ENCODE results near the gene CCNK.

CCNK gene

GRCh38 chr14:99552572-99553216 lies 71.5 kb downstream of the CCNK start:
- no peak for DNase-seq (ENCODE audit: low read depth)

GRCh38 chr14:99554184-99554583 lies 73.0 kb downstream of the CCNK start:
- no peak for DNase-seq (ENCODE audit: low read depth)

GRCh38 chr14:99554757-99555531 lies 73.7 kb downstream of the CCNK start:
- DNase-seq (ENCODE audit: low read depth), result no peak

GRCh38 chr14:99556134-99556791 lies 75.1 kb downstream of the CCNK start:
- no peak for DNase-seq (ENCODE audit: low read depth)

GRCh38 chr14:99559286-99559990 lies 78.2 kb downstream of the CCNK start:
- no peak for DNase-seq (ENCODE audit: low read depth)

GRCh38 chr14:99560403-99560802 lies 79.2 kb downstream of the CCNK start:
- DNase-seq (ENCODE audit: low read depth), result no peak

GRCh38 chr14:99560922-99561683 lies 79.9 kb downstream of the CCNK start:
- DNase-seq (ENCODE audit: low read depth), result no peak

- no peak for DNase-seq (ENCODE audit: low read depth)
Observed at GRCh38 chr14:99561864-99562263, 80.7 kb downstream of the CCNK start.

Measured in stimulated activated CD8-positive, alpha-beta memory T cell treated with anti-CD3 and anti-CD28 coated beads, Interleukin-7, amount 100 ng/mL, for 24 hours (primary cell).